ENCODE data around the gene STK32C.
"Not testable (repeated sequence)": the region's sequence is repeated elsewhere in the genome, so short reads cannot be mapped to it uniquely, and the experiment has no call there.

STK32C gene

DNA sequence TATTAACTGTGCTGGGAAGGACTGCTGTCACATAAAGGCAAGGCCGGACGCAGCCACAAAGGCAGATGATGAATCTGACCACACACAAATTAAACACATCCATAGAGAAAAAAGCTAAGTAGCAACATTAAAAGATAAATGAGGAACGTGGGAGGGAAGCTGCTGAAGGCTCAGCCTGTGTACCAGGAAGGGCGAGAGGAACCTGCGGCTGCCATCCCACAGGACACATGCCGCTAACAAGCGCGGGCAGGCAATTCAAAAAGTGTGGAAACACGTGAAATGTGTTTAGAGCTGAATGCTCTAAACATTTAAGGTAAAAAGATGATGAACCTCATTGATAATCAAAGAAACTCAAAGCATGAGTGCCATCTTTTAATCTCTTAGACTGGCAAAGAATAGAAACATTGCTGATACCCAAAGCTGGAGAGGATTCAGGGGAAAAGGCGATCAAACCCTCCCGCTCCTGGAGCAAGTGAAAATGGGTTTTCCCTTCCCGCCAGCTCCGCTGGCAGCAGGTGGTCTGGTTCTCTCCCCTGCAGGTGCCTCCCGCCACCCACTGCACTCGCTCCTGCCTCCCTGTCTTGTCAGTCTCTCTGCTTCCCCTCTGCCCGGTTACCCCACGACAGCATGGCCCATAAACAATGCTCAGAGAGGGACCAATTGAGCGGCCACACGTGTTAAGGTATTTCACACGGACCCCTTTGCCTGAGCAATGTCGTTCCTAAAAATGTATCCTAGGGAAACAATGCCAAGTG lies 4.2 kb downstream of the STK32C start:
- H3K27ac ChIP-seq = no peak overlapping the region
- no peak for DNase-seq (ENCODE audit: low read depth, low spot score)

DNA sequence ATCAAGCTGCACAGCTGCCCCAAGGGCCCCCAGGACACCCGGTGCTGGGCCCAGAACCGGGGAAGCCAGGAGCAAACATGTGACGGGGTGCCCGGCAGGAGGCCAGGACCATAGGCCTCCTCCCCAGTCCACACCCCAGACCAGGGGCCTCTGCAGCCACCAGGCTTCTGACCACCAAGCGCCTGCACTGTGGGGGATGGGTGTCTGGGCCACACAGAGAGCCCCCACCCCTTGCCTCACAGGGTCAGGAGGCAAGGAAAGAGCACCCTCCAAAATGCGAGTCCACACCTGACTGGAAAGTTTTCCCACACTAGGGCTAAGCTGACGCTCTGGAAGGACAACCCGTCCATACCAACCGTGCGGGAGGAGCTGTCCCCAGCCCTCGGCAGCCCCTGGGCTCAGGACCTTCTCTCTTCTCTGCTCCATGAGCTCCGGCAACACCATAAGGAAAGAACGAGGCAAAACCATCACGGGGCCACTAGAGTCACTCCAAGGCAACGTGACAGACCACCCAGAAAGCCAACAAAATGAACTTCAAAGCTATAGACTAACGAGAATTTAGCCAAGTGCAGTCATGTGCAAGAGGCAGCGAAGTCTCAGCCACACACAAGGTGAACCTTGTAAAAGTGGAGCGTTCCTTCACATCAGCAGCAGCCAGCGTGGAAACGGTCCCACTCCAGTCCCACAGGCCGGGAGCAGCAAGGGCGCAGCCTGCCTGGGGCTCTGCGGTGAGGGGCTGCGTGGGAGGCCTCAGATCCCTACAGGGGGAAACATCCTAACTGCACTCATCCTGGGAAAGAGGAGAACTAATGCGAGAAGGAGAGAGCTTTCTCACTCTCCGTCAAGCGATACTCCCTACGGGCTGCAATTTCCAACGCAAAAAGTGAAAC lies 5.1 kb downstream of the STK32C start:
- H3K27ac ChIP-seq = no peak overlapping the region
- DNase-seq (ENCODE audit: low read depth, low spot score) = no peak

DNA sequence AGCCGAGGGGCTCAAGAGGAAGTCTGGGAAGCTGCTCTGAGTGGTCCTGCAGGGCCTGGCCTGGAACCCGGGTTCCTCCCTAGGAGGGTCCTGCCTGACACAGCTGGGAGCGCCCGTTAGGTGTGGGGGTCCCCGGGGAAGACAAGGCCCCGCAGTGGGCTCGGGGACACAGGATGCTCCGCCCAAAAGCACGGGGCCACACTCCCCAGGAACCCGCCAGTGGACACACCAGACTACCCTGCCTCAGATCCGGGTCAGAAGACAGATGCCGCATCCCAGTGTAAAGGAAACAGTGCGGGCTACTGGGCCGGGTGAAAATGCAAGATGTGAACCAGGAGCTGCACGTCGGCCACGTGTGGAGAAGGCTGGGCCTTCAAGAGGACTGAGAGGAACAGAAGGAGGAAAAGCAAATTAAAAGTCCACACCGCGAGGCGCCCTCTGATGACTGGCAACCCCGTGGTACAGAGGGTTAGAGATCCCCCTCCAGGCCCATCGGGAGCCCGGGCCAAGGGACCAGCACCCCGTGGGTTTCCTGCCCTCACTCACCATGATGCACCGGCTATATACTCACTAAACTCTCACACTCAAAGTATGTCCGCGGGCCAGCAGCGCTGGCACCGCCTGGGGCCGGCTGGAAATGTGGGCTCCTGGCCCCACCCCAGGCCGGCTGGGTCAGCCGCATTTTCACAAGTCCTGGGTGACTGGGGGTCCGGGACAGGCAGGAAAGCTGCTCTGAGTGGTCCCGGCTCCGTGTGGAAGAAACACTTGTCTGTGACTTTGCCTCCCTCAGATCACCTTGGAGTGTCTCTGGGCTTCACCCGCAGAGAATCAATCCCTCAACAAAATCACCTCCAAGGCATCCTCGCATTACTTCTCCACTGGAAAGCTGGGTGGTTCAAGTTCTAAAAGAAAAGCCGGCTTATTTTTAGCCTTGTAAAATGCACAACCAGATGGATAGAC lies 6.1 kb downstream of the STK32C start:
- no peak for DNase-seq (ENCODE audit: low read depth, low spot score)
- no peak overlapping the region for H3K27ac ChIP-seq

DNA sequence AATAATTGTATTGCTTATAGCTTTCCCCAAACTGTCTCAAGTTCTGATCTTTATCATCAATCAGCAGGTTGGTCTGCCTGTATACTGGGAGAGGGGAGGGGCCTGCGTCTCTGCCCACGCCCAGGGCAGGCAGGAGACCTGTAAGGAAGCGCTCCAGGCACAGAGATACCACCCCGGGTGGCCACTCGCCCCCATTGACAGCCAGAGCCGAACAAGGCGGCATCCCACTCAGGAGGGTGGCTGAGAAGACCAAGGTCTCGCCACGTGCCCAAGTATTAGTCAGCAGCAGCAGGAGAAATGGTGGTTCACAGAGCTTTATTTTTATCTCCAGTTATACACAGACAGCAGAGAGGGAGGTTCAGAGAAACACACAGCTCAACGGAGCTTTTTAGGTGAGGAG lies 7.2 kb downstream of the STK32C start:
- no peak overlapping the region for H3K27ac ChIP-seq
- no peak for DNase-seq (ENCODE audit: low read depth, low spot score)

DNA sequence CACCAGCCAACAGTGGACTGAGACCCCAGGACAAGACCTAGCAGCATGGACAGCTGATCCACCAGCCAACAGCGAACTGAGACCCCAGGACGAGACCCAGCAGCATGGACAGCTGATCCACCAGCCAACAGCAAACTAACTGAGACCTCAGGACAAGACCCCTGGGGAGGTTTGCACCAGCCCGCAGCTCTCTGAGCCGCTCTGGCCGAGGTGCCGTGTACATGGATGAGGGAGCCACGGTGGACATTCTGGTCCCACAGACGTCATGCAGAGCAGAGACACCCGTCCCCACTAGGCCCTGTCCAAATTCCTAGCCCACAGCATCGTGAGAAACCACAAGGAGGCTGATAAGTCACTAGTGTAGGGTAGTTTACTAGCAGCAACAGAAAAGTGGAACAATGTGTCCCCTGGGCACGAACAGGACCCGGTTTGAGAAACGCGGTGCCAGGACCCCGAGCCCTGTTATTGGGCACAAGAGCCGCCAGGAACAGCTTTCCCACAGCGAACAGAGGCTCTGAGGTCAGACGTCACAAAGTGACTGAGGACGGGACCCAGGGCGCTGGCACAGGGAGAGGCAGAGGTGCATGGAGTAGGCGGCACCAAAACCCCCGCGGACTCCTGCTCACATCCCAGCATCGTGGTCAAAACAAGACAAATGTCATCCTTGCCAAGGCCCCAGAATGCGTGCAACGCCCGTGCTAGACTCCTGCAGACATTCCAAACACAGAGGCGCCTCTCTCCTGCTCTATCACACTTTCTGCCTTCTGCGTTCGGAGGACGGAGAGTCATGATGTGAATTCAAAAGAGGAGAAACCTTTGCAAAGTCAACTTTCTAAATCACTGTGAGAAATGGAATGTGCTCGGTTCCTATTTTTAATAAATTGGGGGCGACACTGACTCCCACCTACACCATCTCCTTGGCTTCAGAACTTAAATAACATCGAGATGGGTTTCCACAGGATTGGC lies 8.1 kb downstream of the STK32C start:
- no peak for DNase-seq (ENCODE audit: low read depth, low spot score)
- no peak overlapping the region for H3K27ac ChIP-seq

DNA sequence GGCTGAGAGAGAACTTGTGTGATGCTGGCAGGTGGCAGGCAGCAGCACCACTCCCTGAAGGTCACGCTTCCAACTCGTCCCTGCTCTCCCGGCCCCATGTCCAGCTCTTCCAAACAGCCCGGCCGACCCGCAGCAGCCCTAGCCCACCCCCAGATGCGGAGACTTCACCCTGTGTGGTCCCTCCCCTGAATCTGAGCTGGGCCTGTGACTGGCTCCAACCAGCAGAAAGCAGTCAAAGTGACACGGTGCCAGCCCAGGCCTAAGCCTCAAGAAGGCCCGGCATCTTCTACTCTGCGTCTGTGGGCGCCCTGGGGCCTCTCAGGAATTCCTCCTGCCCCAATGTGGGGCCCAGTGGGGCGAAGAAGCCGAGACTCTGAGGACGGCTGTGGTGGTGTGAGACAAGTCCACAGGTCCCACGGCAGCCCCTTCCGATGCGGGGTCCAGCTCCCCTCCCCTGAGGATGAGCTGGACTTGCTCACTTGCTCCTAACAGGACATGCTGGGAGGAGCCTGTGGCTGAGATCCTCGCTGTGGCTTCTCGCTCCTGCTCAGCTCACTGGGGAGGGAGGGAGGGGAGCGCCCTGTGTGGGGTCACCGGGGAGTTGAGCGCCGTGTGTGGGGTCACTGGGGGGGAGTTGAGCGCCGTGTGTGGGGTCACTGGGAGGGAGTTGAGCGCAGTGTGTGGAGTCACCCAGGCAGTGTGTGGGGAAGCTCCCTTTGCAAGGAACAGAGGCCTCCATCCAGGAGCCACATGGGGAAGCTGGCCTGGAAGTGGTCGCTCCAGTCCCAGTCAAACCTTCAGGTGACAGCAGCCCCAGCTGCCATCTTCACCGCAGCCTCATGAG lies 9.5 kb downstream of the STK32C start:
- no peak for DNase-seq (ENCODE audit: low read depth, low spot score)
- H3K27ac ChIP-seq = no peak overlapping the region

DNA sequence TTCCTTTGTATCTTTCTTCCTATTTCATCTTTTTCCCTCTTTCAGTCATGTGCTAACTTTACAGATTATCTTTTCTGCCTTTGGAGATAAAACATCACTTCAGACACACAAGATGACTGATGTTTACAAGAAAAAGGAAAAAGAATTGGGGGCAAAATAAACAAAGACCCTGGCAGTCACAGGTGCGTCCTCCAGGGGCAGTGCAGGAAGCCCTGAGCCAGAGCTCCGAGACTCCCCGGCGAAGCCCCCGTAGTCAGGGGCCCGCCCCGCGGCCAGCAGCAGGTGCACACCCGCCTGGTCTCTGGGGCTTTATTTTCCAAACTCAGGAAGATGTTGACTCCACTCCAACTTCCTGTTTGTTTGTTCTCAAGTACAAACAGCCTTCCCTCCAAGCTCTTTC lies 10.2 kb downstream of the STK32C start:
- DNase-seq (ENCODE audit: low read depth, low spot score) = no peak
- H3K27ac ChIP-seq = no peak overlapping the region

DNA sequence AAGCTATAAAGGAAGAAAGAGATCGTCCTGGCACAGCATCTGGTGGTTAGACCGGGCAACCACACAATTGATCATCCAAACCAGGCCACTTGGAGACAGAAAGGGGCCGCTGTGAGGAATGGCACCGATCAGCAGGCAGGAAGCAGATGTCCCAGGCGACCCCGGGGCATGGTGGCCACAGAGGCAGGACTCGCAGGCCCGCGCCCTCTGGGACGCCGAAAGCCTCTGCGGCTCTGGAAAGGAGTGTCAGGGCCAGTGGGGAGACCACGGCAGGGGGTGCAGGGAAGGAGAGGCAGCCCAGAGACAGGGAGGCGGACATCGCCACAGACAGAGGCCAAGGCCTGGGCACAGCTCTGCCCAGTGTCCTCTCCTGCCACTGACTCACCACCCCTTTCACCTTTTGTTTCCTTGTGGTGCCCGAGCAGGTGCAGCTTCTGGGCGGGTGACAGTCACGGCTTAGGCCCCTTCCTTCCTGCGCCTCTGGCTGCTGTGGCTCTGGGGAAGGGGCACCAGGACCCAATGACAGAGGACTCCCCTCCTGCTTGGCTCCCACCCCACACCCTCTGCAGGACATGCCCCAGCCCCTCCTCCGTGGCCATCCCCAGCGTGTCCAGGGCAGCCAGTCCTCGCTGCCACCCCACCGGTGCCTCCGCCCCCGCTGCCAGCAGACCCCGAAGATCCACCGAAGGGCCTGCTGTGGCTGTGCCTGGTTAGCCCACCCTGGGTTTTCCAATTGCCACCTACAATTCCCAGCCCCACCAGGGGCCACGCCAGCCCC lies 10.9 kb downstream of the STK32C start:
- no peak overlapping the region for H3K27ac ChIP-seq
- no peak for DNase-seq (ENCODE audit: low read depth, low spot score)

DNA sequence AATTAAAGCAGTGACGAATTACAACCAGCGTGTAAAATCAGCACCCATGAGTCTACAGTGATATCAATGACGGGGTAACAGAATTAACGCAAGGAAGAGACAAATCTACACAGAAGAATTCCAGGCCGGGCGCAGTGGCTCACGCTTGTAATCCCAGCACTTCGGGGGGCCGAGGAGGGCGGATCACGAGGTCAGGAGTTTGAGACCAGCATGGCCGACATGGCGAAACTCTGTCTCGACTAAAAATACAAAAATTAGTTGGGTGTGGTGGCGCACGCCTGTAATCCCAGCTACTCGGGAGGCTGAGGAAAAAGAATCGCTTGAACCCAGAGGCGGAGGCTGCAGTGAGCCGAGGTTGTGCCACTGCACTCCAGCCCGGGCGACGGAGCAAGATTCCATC lies 12.3 kb downstream of the STK32C start:
- DNase-seq (ENCODE audit: low read depth, low spot score); H3K27ac ChIP-seq: not testable (repeated sequence)

DNA sequence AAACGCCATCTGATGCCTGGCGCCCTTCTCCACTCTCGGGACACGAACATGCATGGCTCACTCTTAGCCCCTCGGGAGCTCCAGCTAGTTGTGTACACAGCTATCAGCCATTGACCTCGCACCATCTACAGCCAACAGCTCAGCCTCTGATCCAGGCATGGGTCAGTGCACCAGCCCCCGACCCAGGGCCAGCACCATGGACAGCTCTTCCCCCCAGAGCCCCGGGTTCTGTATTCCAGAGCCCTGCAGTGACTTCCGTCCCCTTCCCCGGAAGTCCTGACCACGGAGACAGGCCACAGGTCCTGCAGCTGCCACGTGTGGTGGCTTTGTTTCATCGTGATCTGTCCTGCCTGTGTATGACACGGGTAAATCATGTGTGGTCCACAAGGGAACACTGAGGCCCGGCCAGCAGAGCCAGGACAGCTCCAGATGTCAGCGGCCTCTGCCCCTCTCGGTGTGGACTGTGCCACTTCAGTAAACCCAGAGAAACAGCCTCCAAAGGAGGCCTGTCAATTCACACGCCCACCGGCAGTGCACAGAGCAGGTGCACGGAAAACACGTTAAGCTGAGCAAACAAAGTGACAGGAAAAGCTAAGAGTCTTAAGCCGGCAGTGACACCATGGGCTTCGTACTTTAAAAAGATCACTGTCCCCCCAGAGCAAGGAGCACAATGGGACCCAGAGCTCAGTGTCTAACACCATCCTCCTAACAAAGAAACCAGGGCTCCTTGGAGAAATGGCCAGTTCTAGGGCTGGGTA lies 13.0 kb downstream of the STK32C start:
- DNase-seq (ENCODE audit: low read depth, low spot score) = no peak
- H3K27ac ChIP-seq = no peak overlapping the region

DNA sequence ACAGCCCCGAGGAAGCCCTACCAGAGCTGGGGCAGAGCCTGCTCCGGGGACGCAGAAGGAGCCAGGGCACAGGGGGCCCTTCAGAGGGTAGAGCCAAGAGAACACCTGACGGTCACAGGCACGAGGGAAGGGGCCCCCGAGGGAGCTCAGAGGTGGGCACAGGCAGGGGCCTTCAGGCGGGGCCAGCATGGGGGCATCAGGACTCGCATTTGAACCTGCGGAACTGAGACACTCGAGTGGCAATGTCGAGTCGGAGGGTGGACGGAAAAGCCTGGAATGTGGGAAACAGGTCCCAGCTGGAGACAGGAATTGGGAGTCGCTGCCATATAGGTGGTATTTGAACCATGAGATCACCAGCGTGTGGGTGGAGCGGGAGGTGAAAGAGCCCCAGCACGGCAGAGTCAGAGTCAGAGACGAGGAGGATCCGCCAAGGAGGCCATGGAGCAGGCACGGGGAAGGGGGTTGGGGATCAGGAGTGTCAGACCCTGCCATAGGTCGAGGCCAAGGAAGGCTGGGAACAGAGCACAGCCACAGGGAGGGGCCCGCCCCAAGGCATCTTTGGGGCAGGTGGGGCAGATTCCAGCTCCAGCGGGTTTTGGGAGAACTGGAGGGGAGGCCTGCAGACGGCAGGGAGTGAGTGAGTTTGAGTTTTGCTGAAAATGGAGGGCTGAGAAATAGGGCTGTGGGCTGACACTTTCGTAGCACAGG lies 13.8 kb downstream of the STK32C start:
- no peak for DNase-seq (ENCODE audit: low read depth, low spot score)
- no peak overlapping the region for H3K27ac ChIP-seq

DNA sequence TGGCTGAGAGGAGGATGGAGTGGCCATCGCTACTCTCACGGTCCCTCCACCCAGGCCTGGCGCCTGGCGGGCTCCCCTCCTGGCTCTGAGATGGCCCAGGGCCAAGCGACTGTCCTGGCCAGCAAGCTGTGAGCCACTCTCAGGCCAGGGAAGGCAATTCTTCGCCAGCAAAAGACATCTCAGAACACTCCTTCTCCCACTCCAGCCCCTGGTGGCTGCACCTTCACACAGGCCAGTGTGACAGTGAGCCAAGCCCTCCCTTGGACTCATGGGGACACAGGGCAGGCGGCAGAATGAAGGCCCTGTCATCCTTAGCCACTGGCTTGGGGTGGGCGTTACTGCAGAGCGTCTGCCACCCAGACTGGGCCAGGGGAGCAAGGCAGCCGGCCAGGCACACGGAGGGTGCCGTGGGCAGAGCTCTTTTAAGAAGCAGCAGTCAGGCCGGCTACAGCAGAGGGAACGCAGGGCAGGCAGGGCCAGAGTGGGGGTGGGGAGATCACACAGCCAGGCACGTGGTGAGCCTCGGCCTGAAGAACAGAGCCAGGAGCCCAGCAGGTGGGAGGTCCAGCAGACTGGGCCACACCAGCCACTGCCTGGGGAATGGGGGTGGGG lies 14.4 kb downstream of the STK32C start:
- no peak overlapping the region for H3K27ac ChIP-seq
- DNase-seq (ENCODE audit: low read depth, low spot score) = no peak

DNA sequence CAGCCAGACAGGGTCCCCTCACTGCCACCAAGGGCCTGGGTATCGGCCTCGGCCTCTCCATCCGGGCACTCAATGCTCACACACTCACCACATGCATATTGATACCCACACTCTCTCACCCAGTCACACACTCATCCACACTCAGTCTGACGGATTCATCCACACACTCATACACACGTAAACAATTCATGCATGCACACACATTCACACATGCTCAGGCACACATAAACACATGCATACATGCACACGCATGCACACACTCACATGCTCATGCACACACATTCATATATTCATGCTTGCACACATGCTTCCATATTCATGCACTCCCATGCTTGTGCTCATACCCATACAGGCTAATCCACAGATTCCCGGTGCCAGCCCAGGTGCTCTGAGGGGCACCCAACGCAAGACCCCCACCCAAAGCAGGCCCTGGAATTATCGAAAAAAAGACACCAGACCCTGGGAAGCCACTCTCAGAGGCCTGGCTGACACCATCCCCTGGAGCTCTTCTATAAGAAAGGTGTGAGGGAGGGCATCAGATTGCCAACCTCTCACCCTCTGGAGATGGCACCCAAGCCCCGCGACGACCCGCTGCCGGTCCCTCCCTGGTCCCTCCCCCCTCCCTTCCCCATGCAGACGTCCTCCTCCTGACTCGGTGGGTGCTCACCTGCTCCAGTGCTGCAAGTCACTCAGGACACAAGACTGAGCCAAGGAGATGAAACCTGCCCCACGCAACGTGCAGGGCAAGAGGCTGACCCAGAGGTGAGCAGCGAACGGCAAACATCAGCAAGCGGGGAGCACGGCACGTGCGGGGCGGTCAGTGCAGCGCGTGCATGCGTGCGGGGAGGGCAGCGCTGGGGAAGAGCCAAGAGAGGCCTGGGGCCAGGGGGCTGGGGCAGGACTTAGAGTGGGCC lies 15.2 kb downstream of the STK32C start:
- no peak for DNase-seq (ENCODE audit: low read depth, low spot score)
- H3K27ac ChIP-seq = no peak overlapping the region

DNA sequence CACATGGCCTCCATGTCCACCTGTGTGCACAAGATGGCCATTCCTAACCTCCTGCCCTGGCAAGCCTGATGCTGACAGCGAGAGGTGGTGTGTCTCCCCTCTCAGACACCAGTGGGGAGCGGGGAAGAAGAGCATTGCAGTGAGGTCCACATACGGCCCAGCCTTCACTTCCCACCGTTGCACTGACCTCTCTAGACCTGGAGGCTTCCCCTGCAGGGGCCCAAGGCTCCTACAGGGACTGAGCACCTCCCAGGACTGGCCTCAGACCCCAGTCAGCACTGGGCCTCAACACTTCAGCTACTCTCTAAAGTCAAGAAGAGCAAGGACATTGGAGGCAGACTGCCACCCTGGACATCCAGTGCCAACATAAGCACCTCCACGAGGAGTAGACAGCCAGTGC lies 15.9 kb downstream of the STK32C start:
- DNase-seq (ENCODE audit: low read depth, low spot score) = no peak
- no peak overlapping the region for H3K27ac ChIP-seq

DNA sequence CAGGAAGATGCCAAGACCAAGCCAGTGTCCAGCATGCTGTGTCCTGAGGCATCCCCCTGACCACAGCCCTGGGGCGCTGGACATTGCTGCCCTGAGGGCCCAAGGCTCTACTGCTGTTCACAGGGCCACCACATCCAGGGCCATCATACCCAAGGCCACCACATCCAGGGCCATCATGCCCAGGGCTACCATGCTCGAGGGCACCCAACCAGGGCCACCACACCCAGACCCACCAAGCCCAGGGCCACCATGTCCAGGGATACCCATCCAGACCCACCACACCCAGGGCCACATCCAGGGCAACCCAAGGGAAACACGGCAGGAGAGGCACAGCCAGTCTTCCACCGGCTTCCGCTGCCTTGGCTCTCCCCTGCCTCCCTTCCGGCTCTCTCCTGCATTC lies 17.1 kb downstream of the STK32C start:
- no peak for DNase-seq (ENCODE audit: low read depth, low spot score)

More for the DNA sequence above, 17.1 kb downstream of the STK32C start:
- H3K27ac ChIP-seq = no peak overlapping the region
